Ishikawa (cell line): ENCODE measurements around the gene NPTN.

Experiments
- EGR1 ChIP-seq: IDR thresholded peaks from 2 replicates; pipeline ENCODE4 v1.6.1; 2012
- REST ChIP-seq: IDR thresholded peaks from 2 replicates; pipeline ENCODE4 v1.6.1; 2012; ENCODE audit warnings: low read depth, mild to moderate bottlenecking
- YY1 ChIP-seq: IDR thresholded peaks from 2 replicates; pipeline ENCODE4 v1.6.1; 2012; ENCODE audit warnings: low read depth
- ZBTB7A ChIP-seq: IDR thresholded peaks from 2 replicates; pipeline ENCODE4 v1.6.1; 2012; ENCODE audit warnings: low read depth

GRCh38 chr15:73629798-73630429 lies 3.3 kb downstream of the NPTN start:
- TF ChIP-seq EGR1, result no peak
- TF ChIP-seq ZBTB7A, result no peak
- TF ChIP-seq REST, result no peak
- no peak for TF ChIP-seq YY1
